A549 (cell line): Measurements from ENCODE around the gene RAP2B.

Experiments
- EP300 ChIP-seq, 2 experiments: fragments of >200 bp; sonication (Bioruptor Twin); formaldehyde crosslinking; IDR thresholded peaks; 2 replicates in 1 of 2; 3 replicates in 1 of 2; pipeline ENCODE4 v1.6.1; 2016 to 2017
- HOXB13 ChIP-seq: fragments of 250-450 bp; sonication (Bioruptor Pico); IDR thresholded peaks from 2 replicates; pipeline ENCODE4 v1.5.0; 2020; ENCODE audit warnings: low read depth, mild to moderate bottlenecking, moderate library complexity
- MYC ChIP-seq: IDR thresholded peaks from 2 replicates; pipeline ENCODE4 v1.6.1; 2012; ENCODE audit warnings: mild to moderate bottlenecking, inconsistent platforms, low read length, improper control_type of control experiment, borderline replicate concordance
- PHF8 ChIP-seq: fragments of 200-600 bp; sonication (generic); IDR thresholded peaks from 2 replicates; pipeline ENCODE4 v1.6.1; 2016; ENCODE audit warnings: low read depth, mild to moderate bottlenecking, antibody characterized with exemption, moderate library complexity, borderline replicate concordance
- POLR2A ChIP-seq: IDR thresholded peaks from 2 replicates; pipeline ENCODE4 v1.6.1; 2012; ENCODE audit warnings: mild to moderate bottlenecking, low read length
- POLR2AphosphoS2 ChIP-seq: conservative IDR thresholded peaks from 2 replicates; pipeline ENCODE4 v1.6.1; 2012; ENCODE audit warnings: low read length, improper control_type of control experiment, inconsistent platforms
- TF ChIP-seq, protein P1 (sequence below): fragments of 150-350 bp; IDR thresholded peaks from 2 replicates; pipeline ENCODE4 v1.6.1; 2014; ENCODE audit warnings: low read depth, mild to moderate bottlenecking, low read length
- TF ChIP-seq, protein P2 (sequence below): fragments of >200 bp; sonication (Bioruptor Twin); formaldehyde crosslinking; IDR thresholded peaks from 3 replicates; pipeline ENCODE4 v1.5.1; 2016
- TF ChIP-seq, protein P3 (sequence below): fragments of 200-600 bp; sonication (generic); IDR thresholded peaks from 2 replicates; pipeline ENCODE4 v1.6.1; 2016; ENCODE audit warnings: antibody characterized with exemption, mild to moderate bottlenecking, moderate library complexity
- TF ChIP-seq, protein P4 (sequence below): IDR thresholded peaks from 2 replicates; pipeline ENCODE4 v1.6.1; 2012
- TF ChIP-seq, protein P5 (sequence below): fragments of 450-650 bp; IDR thresholded peaks from 2 replicates; pipeline ENCODE4 v1.6.1; 2014; ENCODE audit warnings: antibody characterized with exemption
- TF ChIP-seq, protein P6 (sequence below): fragments of 250-450 bp; sonication (Bioruptor Pico); IDR thresholded peaks from 2 replicates; pipeline ENCODE4 v1.5.0; 2021; ENCODE audit warnings: mild to moderate bottlenecking, moderate library complexity, borderline replicate concordance
- TF ChIP-seq, protein P7 (sequence below): IDR thresholded peaks from 2 replicates; pipeline ENCODE4 v1.6.1; 2012; ENCODE audit warnings: low read depth, borderline replicate concordance

DNA sequence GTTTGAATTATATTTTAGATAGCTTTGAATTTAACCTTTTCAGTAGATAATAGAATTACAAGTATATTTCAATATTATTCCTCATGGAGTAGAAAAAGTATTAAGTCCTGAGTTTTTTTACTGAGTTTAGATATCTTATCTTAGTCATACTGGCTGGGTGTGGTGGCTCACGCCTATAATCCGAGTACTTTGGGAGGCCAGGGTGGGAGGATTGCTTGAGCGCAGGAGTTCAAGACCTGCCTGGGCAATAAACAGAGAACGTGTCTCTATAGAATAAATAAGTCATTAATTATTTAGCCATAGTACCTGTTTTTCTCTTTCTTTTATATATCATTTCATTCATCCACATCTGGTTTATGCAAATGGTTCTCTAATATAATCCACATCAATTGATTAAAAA is 9.9 kb downstream of the RAP2B start:
- TF ChIP-seq, protein P1, sequence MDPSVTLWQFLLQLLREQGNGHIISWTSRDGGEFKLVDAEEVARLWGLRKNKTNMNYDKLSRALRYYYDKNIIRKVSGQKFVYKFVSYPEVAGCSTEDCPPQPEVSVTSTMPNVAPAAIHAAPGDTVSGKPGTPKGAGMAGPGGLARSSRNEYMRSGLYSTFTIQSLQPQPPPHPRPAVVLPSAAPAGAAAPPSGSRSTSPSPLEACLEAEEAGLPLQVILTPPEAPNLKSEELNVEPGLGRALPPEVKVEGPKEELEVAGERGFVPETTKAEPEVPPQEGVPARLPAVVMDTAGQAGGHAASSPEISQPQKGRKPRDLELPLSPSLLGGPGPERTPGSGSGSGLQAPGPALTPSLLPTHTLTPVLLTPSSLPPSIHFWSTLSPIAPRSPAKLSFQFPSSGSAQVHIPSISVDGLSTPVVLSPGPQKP: no peak
- no peak for TF ChIP-seq MYC
- TF ChIP-seq, protein P2, sequence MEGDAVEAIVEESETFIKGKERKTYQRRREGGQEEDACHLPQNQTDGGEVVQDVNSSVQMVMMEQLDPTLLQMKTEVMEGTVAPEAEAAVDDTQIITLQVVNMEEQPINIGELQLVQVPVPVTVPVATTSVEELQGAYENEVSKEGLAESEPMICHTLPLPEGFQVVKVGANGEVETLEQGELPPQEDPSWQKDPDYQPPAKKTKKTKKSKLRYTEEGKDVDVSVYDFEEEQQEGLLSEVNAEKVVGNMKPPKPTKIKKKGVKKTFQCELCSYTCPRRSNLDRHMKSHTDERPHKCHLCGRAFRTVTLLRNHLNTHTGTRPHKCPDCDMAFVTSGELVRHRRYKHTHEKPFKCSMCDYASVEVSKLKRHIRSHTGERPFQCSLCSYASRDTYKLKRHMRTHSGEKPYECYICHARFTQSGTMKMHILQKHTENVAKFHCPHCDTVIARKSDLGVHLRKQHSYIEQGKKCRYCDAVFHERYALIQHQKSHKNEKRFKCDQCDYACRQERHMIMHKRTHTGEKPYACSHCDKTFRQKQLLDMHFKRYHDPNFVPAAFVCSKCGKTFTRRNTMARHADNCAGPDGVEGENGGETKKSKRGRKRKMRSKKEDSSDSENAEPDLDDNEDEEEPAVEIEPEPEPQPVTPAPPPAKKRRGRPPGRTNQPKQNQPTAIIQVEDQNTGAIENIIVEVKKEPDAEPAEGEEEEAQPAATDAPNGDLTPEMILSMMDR: no peak
- TF ChIP-seq, protein P3, sequence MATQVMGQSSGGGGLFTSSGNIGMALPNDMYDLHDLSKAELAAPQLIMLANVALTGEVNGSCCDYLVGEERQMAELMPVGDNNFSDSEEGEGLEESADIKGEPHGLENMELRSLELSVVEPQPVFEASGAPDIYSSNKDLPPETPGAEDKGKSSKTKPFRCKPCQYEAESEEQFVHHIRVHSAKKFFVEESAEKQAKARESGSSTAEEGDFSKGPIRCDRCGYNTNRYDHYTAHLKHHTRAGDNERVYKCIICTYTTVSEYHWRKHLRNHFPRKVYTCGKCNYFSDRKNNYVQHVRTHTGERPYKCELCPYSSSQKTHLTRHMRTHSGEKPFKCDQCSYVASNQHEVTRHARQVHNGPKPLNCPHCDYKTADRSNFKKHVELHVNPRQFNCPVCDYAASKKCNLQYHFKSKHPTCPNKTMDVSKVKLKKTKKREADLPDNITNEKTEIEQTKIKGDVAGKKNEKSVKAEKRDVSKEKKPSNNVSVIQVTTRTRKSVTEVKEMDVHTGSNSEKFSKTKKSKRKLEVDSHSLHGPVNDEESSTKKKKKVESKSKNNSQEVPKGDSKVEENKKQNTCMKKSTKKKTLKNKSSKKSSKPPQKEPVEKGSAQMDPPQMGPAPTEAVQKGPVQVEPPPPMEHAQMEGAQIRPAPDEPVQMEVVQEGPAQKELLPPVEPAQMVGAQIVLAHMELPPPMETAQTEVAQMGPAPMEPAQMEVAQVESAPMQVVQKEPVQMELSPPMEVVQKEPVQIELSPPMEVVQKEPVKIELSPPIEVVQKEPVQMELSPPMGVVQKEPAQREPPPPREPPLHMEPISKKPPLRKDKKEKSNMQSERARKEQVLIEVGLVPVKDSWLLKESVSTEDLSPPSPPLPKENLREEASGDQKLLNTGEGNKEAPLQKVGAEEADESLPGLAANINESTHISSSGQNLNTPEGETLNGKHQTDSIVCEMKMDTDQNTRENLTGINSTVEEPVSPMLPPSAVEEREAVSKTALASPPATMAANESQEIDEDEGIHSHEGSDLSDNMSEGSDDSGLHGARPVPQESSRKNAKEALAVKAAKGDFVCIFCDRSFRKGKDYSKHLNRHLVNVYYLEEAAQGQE: no peak
- TF ChIP-seq, protein P4, sequence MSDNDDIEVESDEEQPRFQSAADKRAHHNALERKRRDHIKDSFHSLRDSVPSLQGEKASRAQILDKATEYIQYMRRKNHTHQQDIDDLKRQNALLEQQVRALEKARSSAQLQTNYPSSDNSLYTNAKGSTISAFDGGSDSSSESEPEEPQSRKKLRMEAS: no peak
- TF ChIP-seq POLR2AphosphoS2: no peak
- TF ChIP-seq, protein P5, sequence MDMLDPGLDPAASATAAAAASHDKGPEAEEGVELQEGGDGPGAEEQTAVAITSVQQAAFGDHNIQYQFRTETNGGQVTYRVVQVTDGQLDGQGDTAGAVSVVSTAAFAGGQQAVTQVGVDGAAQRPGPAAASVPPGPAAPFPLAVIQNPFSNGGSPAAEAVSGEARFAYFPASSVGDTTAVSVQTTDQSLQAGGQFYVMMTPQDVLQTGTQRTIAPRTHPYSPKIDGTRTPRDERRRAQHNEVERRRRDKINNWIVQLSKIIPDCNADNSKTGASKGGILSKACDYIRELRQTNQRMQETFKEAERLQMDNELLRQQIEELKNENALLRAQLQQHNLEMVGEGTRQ: no peak
- no peak for TF ChIP-seq EP300 (IDR thresholded peaks at IDR 0.05)
- no peak for TF ChIP-seq HOXB13 (CRISPR knock-in tag)
- TF ChIP-seq, protein P6, sequence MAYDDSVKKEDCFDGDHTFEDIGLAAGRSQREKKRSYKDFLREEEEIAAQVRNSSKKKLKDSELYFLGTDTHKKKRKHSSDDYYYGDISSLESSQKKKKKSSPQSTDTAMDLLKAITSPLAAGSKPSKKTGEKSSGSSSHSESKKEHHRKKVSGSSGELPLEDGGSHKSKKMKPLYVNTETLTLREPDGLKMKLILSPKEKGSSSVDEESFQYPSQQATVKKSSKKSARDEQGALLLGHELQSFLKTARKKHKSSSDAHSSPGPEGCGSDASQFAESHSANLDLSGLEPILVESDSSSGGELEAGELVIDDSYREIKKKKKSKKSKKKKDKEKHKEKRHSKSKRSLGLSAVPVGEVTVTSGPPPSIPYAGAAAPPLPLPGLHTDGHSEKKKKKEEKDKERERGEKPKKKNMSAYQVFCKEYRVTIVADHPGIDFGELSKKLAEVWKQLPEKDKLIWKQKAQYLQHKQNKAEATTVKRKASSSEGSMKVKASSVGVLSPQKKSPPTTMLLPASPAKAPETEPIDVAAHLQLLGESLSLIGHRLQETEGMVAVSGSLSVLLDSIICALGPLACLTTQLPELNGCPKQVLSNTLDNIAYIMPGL (CRISPR knock-in tag): no peak
- TF ChIP-seq POLR2A: no peak
- TF ChIP-seq, protein P7, sequence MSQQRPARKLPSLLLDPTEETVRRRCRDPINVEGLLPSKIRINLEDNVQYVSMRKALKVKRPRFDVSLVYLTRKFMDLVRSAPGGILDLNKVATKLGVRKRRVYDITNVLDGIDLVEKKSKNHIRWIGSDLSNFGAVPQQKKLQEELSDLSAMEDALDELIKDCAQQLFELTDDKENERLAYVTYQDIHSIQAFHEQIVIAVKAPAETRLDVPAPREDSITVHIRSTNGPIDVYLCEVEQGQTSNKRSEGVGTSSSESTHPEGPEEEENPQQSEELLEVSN: no peak
- no peak for TF ChIP-seq PHF8
